ENCODE results near the gene CDC37L1.

The CDC37L1 gene

DNA sequence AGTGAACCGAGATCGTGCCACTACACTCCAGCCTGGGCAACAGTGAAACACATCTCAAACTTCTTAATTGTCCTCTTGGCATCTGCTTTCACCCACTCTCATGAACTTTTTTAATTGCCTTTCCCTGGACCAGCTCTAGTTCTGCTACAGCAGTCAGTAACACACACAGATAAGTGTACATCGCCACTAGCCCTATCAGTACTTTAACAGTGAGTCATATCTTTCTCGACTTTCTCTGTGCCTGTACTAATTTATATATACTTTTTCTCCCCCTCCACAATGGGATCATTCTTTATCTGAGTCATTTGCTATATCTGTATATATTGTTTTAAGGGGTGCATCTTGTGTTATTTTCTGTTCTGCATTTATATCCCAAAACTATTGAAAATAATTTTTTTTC, 6.7 kb downstream of the CDC37L1 start:
- peaks cover 4% of the 10 kb centered on the region for H3K4me1 ChIP-seq
- no peak overlapping the region for H3K4me3 ChIP-seq
- H3K4me2 ChIP-seq = no peak overlapping the region
- H3K27me3 ChIP-seq = no peaks in the 10 kb centered on the region
- H3K9me3 ChIP-seq = no peaks in the 10 kb centered on the region
- peaks cover 48% of the 10 kb centered on the region for H4K20me1 ChIP-seq
- H3K36me3 ChIP-seq = peaks cover 60% of the 10 kb centered on the region
- H3K27ac ChIP-seq = no peak overlapping the region
- no peak for TF ChIP-seq Cebpa-rat (IDR thresholded peaks at IDR 0.05)
- H3K9ac ChIP-seq = no peak overlapping the region

DNA sequence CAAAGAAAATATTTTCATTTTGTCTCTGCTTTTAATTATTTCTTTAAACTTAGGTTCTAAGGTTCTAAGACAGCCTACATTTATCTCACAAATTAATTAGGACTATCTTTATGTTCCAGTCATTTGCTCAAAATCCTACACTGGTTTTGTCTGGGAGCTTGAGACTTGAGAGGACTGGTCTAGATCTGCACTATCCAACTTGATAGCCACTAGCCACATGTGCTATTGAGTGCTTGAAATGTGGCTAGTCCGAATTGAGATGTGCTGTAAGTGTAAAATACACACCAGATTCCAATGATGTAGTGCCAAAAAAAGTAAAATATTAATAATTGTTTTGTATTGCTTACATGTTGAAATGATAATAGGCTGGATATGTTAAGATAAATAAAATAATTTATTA, 7.2 kb downstream of the CDC37L1 start:
- peaks cover 64% of the 10 kb centered on the region for H3K36me3 ChIP-seq
- peaks cover 52% of the 10 kb centered on the region for H4K20me1 ChIP-seq
- no peaks in the 10 kb centered on the region for H3K4me1 ChIP-seq
- no peak overlapping the region for H3K4me2 ChIP-seq
- H3K27ac ChIP-seq = no peak overlapping the region
- TF ChIP-seq Cebpa-rat (IDR thresholded peaks at IDR 0.05) = no peak
- H3K9me3 ChIP-seq = no peaks in the 10 kb centered on the region
- no peak overlapping the region for H3K4me3 ChIP-seq
- H3K27me3 ChIP-seq = no peaks in the 10 kb centered on the region
- H3K9ac ChIP-seq = no peak overlapping the region

DNA sequence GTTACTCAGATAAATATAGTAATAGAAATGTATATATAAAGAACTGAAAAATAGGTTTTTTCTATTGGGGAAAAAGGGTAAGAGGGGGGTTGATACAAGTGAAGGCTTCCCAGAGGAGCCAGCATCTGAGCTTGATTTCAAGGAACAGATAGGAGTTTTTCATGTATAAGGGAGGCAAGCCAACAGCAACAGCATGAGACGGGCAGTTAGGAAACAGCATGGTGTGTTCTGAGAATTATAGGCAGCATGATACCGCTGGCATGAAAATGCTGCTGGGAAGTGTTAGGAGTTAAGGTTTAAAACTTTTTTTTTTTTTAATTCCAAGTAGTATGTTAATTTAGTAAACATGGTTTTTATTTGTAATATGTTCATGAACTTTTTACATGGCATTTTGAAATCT, 9.7 kb downstream of the CDC37L1 start:
- no peaks in the 10 kb centered on the region for H3K9me3 ChIP-seq
- no peak for TF ChIP-seq Cebpa-rat (IDR thresholded peaks at IDR 0.05)
- H3K36me3 ChIP-seq = peaks cover 67% of the 10 kb centered on the region
- no peak overlapping the region for H3K27ac ChIP-seq
- no peaks in the 10 kb centered on the region for H3K27me3 ChIP-seq
- H3K4me1 ChIP-seq = no peaks in the 10 kb centered on the region
- H4K20me1 ChIP-seq = peaks cover 49% of the 10 kb centered on the region
- H3K4me2 ChIP-seq = no peak overlapping the region
- no peak overlapping the region for H3K9ac ChIP-seq
- no peak overlapping the region for H3K4me3 ChIP-seq

DNA sequence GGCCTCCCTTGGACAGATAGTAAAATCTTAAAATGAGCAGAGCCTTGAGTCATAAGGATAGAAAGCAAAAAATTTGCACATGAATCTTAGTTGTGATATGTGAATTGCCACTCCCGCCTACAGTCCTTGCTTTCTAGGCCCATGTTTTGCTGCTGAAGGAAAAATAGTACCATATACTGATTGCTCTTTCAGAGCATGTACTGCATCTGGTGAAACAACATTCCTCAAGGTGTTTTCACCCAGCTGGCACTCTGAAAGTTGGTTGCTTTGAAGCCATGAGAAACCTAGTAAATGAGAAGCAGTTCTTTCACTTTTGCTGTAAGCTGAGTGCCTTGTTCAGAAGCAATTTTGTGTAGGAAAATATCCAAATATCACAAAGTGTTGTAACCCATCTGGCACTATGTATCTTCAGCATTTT, 10.3 kb downstream of the CDC37L1 start:
- no peak overlapping the region for H3K27ac ChIP-seq
- peaks cover 47% of the 10 kb centered on the region for H4K20me1 ChIP-seq
- peaks cover 70% of the 10 kb centered on the region for H3K36me3 ChIP-seq
- no peaks in the 10 kb centered on the region for H3K9me3 ChIP-seq
- H3K4me3 ChIP-seq = no peak overlapping the region
- H3K4me1 ChIP-seq = no peaks in the 10 kb centered on the region
- TF ChIP-seq Cebpa-rat (IDR thresholded peaks at IDR 0.05) = no peak
- H3K9ac ChIP-seq = no peak overlapping the region
- no peak overlapping the region for H3K4me2 ChIP-seq
- H3K27me3 ChIP-seq = no peaks in the 10 kb centered on the region

DNA sequence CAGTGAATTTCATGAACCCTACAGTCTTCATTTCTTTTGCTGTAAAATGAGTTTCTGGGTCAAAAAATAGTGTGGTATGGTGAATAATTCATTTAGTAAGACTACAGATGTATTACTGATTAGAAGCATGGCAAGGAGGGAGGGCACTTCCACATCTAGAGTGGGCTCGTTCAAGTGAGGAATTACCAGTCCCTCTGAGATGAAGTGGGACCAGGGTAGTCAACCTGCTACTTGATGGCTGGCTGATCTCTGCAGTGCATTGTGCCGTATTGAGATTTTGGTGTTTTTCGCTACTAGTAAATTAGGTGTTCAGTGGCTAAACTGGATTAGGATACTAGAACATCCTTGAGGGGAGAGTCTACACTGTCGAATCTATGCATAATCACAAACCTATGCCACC, 10.8 kb downstream of the CDC37L1 start:
- Histone ChIP-seq H3K36me3 (peaks cover 70% of the 10 kb centered on the region), H3K4me3 (no peak overlapping the region)

DNA sequence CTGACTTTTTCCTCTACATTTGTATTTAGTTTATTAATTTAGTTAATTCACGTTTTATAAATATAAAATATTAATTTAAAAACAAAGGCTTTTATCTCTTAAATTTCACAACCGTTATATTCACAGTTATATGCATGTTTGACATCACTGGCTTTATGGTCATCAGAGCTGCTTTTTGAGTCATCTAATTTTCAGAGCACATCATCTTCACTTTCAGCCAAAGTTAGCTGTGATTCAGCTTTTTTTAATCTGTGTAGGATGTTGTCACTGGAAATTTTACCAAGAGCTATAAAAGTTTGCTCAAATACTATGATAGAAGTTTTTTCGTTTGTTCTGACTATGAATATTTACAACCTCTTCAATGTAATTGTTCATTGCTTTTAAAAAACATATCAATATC, 12.4 kb downstream of the CDC37L1 start:
- no peaks in the 10 kb centered on the region for H3K4me1 ChIP-seq
- H4K20me1 ChIP-seq = peaks cover 48% of the 10 kb centered on the region; the same call in 1 of the 2 replicates
- no peak for TF ChIP-seq Cebpa-rat (IDR thresholded peaks at IDR 0.05)
- peaks cover 72% of the 10 kb centered on the region for H3K36me3 ChIP-seq
- no peak overlapping the region for H3K4me2 ChIP-seq
- H3K9me3 ChIP-seq = no peaks in the 10 kb centered on the region
- H3K27me3 ChIP-seq = no peaks in the 10 kb centered on the region
- no peak overlapping the region for H3K9ac ChIP-seq
- H3K4me3 ChIP-seq = no peak overlapping the region
- no peak overlapping the region for H3K27ac ChIP-seq

More for the DNA sequence above, 10.8 kb downstream of the CDC37L1 start:
- Histone ChIP-seq H3K27ac (no peak overlapping the region), H3K9me3 (no peaks in the 10 kb centered on the region), H3K4me1 (no peaks in the 10 kb centered on the region), H3K4me2 (no peak overlapping the region), H3K27me3 (no peaks in the 10 kb centered on the region), H4K20me1 (peaks cover 47% of the 10 kb centered on the region), H3K9ac (no peak overlapping the region)
- TF ChIP-seq Cebpa-rat (IDR thresholded peaks at IDR 0.05) = no peak

DNA sequence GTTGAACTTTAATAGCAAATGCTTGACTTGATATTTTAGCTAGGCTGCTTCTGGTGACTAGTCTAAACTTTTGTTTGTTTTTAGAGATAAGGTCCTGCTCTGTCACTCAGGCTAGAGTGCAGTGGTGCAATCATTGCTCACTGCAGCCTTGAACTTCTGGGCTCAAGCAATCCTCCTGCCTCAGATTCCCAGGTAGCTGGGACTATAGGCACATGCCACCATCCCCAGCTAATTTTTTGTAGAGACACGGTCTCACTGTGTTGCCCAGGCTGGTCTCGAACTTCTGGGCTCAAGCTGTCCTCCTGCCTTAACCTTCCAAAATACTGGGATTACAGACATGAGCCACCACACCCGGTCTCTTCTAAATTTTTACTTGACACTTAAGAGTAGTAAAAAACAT, 20.7 kb downstream of the CDC37L1 start:
- Histone ChIP-seq H3K27me3 (no peaks in the 10 kb centered on the region), H3K4me3 (no peak overlapping the region), H3K4me1 (no peaks in the 10 kb centered on the region), H3K9me3 (no peaks in the 10 kb centered on the region), H3K4me2 (no peak overlapping the region), H3K9ac (no peak overlapping the region), H3K27ac (no peak overlapping the region), H4K20me1 (0 out of 2 replicates have a peak, but pooled peaks cover 9% of the 10 kb centered on the region), H3K36me3 (peaks cover 89% of the 10 kb centered on the region)
- TF ChIP-seq Cebpa-rat (IDR thresholded peaks at IDR 0.05) = no peak

DNA sequence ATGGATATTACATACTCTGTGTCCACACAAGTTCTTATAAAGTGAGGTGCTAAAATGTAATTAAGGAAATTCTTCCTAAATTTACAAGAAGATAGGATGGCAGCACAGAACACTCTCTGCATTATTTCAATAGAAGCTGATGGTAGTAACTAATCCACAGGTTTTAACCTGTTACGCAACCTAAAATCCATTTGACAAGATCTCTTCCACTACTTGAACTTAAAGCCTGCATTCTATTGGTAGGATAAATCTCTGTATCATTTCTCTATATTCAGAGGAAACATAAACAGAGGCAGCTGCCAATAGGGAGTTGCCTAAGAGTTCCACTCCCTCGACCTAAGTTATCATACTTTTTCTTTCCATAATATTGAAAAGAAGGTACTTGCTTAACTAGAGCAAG, 21.6 kb downstream of the CDC37L1 start:
- TF ChIP-seq Cebpa-rat (IDR thresholded peaks at IDR 0.05) = no peak; the same call in 1 of the 2 replicates
- no peak overlapping the region for H3K4me2 ChIP-seq
- no peak overlapping the region for H3K27ac ChIP-seq
- no peaks in the 10 kb centered on the region for H3K4me1 ChIP-seq
- peaks cover 85% of the 10 kb centered on the region for H3K36me3 ChIP-seq
- 0 out of 2 replicates have a peak, but pooled peaks cover 1% of the 10 kb centered on the region for H4K20me1 ChIP-seq
- H3K9ac ChIP-seq = no peak overlapping the region
- H3K27me3 ChIP-seq = no peaks in the 10 kb centered on the region
- H3K9me3 ChIP-seq = no peaks in the 10 kb centered on the region
- no peak overlapping the region for H3K4me3 ChIP-seq

DNA sequence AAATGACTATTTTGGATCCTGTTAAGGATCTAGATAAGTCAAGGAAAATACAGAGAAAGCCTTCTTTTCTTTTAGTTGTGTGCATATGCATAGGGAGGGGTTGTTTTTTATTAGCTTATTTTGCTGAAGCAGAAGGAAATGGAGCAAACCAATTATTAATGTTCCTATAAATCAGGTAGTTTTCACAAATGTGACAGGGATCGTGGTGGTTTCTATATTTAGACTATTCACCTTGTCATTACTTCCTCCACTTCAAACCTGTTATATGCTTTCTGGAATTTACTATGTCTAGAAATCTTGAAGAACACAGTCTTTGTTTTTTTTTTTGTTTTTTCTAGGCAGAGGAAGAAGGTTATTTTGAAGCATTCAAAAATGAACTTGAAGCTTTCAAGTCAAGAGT, 22.2 kb downstream of the CDC37L1 start:
- H3K4me3 ChIP-seq = no peak overlapping the region
- no peaks in the 10 kb centered on the region for H3K27me3 ChIP-seq
- no peaks in the 10 kb centered on the region for H3K4me1 ChIP-seq
- no peaks in the 10 kb centered on the region for H3K9me3 ChIP-seq
- no peak for TF ChIP-seq Cebpa-rat (IDR thresholded peaks at IDR 0.05)
- peaks cover 84% of the 10 kb centered on the region for H3K36me3 ChIP-seq
- no peak overlapping the region for H3K27ac ChIP-seq
- no peak overlapping the region for H3K4me2 ChIP-seq
- H4K20me1 ChIP-seq = no peaks in the 10 kb centered on the region
- H3K9ac ChIP-seq = no peak overlapping the region

DNA sequence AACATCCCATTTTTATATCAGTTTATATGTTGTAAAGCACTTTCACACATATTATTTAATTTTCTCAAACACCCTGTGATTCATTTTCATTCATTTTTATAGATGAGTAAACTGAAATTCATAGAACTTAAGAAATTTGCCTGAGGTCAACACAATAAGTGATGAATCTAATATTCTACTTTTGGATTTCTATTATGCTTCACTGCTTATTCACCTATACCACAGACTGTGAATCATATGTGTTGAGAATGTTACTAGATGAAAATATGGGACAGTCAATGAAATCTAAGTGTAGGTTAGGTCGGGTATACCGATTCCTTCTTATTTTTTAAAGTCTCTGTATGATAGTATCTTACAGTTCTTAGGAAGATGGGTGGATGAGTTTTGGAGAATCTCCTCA, 24.8 kb downstream of the CDC37L1 start:
- Histone ChIP-seq H3K27ac (no peak overlapping the region), H3K4me2 (no peak overlapping the region), H3K4me1 (no peaks in the 10 kb centered on the region), H3K36me3 (peaks cover 76% of the 10 kb centered on the region), H3K4me3 (no peak overlapping the region), H3K9me3 (no peaks in the 10 kb centered on the region), H3K9ac (no peak overlapping the region), H4K20me1 (no peaks in the 10 kb centered on the region), H3K27me3 (no peaks in the 10 kb centered on the region)
- TF ChIP-seq Cebpa-rat (IDR thresholded peaks at IDR 0.05) = no peak

DNA sequence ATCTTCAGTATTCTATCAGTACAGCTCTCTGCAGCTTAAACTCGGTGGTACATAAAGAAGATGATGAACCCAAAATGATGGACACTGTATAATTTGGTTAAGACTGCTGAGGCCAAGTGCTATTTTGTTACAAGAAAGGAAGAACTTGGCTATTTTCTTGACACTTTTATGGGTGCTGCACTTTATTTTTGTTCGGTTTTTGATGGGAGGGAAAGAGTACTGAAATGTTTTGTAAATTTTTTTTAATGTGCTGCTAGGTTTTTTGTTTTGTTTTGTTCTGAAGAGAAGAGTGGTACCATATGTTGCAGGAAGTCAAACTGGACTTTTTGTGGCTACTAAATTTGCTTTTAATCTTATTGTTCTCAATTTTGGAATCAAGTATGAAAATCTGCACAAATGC, 26.7 kb downstream of the CDC37L1 start:
- H3K4me3 ChIP-seq = no peak overlapping the region
- no peak overlapping the region for H3K9ac ChIP-seq
- H3K27me3 ChIP-seq = no peaks in the 10 kb centered on the region
- H3K27ac ChIP-seq = no peak overlapping the region
- no peaks in the 10 kb centered on the region for H3K9me3 ChIP-seq
- peaks cover 76% of the 10 kb centered on the region for H3K36me3 ChIP-seq
- no peaks in the 10 kb centered on the region for H3K4me1 ChIP-seq
- no peak overlapping the region for H3K4me2 ChIP-seq
- TF ChIP-seq Cebpa-rat (IDR thresholded peaks at IDR 0.05) = no peak
- H4K20me1 ChIP-seq = no peaks in the 10 kb centered on the region

Measured in BLaER1 (cell line).